Activated CD8-positive, alpha-beta memory T cell treated with anti-CD3 and anti-CD28 coated beads for 1 hour (primary cell): ENCODE results near the gene GNB3.

Experiments used
- DNase-seq, 2 donors: peaks; one replicate each; pipeline ENCODE4 v3.0.0-alpha.2; 2020; ENCODE audit warnings: low read depth in 1 of 2; ENCODE audit errors: extremely low read depth in 1 of 2

GNB3 gene

GRCh38 chr12:6840761-6841515 is at the start of gene GNB3:
Gene GNB3, plus strand, starts transcription at chr12:6840925. Its CDS starts 363 bp downstream, at chr12:6841288.
- no peak for DNase-seq

GRCh38 chr12:6791931-6792520 is 48.7 kb upstream of the GNB3 start:
- DNase-seq, result no peak

- no peak for DNase-seq
Observed at GRCh38 chr12:6792522-6793201, 48.1 kb upstream of the GNB3 start.

- DNase-seq, result no peak
Observed at GRCh38 chr12:6795088-6795487, 45.6 kb upstream of the GNB3 start.

GRCh38 chr12:6796576-6796975 is 44.1 kb upstream of the GNB3 start:
- DNase-seq, result no peak

GRCh38 chr12:6799147-6799546 is 41.6 kb upstream of the GNB3 start:
- no peak for DNase-seq

GRCh38 chr12:6807170-6807569 is 33.6 kb upstream of the GNB3 start:
- DNase-seq, result no peak

- DNase-seq, result no peak
Observed at GRCh38 chr12:6809056-6809455, 31.7 kb upstream of the GNB3 start.

- DNase-seq, result no peak
Observed at GRCh38 chr12:6810758-6811157, 30.0 kb upstream of the GNB3 start.

GRCh38 chr12:6813363-6813762 is 27.4 kb upstream of the GNB3 start:
- DNase-seq, result no peak

- DNase-seq, result no peak
Observed at GRCh38 chr12:6816598-6816997, 24.1 kb upstream of the GNB3 start.

- no peak for DNase-seq
Observed at GRCh38 chr12:6817098-6817497, 23.6 kb upstream of the GNB3 start.

- no peak for DNase-seq
Observed at GRCh38 chr12:6817662-6818157, 23.0 kb upstream of the GNB3 start.

- DNase-seq, result no peak
Observed at GRCh38 chr12:6818222-6818621, 22.5 kb upstream of the GNB3 start.

GRCh38 chr12:6818645-6819044 is 22.1 kb upstream of the GNB3 start:
- no peak for DNase-seq

- DNase-seq, result no peak
Observed at GRCh38 chr12:6819106-6820030, 21.4 kb upstream of the GNB3 start.

- DNase-seq, result no peak
Observed at GRCh38 chr12:6820166-6820565, 20.6 kb upstream of the GNB3 start.

- no peak for DNase-seq
Observed at GRCh38 chr12:6821591-6822425, 18.9 kb upstream of the GNB3 start, which contains the start of gene GPR162. Gene GPR162, plus strand, starts transcription at chr12:6821821. Its CDS starts 2,078 bp downstream, at chr12:6823899.

- no peak for DNase-seq
Observed at GRCh38 chr12:6822426-6823135, 18.1 kb upstream of the GNB3 start.
